ENCODE results near the gene PPP1R14C. TPM values are rescaled to one million over a fixed set of nuclear protein-coding genes. Genes with fewer than 3 reads are reported as not detected.

PPP1R14C gene
- polyA plus RNA-seq, 1 donor from 2014 or later: 14.0 TPM

DNA sequence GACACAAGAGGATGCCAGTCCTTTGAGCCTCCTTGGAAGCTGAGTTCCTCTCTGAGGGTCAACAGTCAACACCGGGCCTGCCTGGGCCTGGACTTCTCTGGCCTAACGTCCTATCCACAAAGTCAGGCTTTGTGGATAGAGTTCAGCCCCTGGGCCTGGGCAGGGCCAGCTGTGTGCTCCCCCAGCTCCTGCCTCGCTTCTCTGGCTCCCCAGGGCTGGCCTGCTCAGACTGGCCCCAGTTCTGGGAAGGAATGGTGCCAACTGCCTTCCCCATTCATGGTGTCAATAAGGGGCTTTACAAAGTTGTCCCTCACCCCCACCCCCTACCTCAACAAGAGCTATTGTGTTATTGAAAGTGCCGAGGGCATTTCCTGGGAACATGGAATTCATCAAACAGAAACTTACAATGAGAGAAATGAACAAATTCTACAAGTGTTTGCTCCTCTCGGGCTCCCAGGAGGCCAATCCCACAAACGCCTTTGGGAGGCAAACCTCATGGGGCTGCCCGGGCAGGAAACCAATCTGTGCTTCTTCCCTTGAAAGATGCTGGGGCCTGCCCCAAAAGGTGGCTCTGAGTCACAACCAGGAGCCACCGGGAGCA, 26.5 kb upstream of the PPP1R14C start:
- H3K9me2 ChIP-seq (ENCODE audit: insufficient read depth, low read length): no peaks in the 10 kb centered on the region
- H3K9me3 ChIP-seq (ENCODE audit: low read length): no peaks in the 10 kb centered on the region
- H3K27ac ChIP-seq (ENCODE audit: low read length): no peak overlapping the region
- H3K4me2 ChIP-seq (ENCODE audit: low read length): no peak overlapping the region
- H3K79me2 ChIP-seq (replicated peaks; ENCODE audit: insufficient read depth, low read length): no peaks in the 10 kb centered on the region
- H2AFZ ChIP-seq (ENCODE audit: low read depth, low read length): no peak overlapping the region
- no peaks in the 10 kb centered on the region for H3K36me3 ChIP-seq (ENCODE audit: insufficient read depth, low read length)
- TF ChIP-seq RAD21 (conservative IDR thresholded peaks at IDR 0.05) (no peak), POLR2AphosphoS5 (IDR thresholded peaks at IDR 0.05) (no peak)
- no peaks in the 10 kb centered on the region for H3F3A ChIP-seq (ENCODE audit: insufficient read depth, low read length, poor library complexity, severe bottlenecking)
- H3K4me3 ChIP-seq (ENCODE audit: low read length): no peak overlapping the region
- H4K20me1 ChIP-seq (ENCODE audit: insufficient read depth): no peaks in the 10 kb centered on the region
- H3K27me3 ChIP-seq (ENCODE audit: insufficient read depth, low read depth, low read length): no peaks in the 10 kb centered on the region
- H3K9ac ChIP-seq (ENCODE audit: low read length): no peak overlapping the region

DNA sequence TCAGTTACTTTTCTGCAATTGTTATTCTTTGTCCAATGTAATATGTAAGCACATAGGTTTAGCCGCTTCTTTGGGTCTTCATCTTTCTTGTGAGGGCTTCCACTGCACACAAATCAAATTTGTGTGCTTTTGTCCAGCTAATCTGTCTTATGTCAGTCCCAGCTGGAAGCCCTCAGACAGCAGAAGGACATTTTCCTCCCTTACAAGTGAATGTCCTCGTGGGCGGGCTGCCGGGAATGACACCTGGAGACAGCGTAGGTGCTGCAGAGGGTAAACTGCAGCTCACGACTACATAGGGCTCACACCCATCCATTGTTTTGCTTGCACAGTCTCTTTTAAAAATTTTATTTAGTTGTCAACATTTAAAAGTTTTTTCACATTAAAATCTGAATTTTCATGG, 24.6 kb upstream of the PPP1R14C start:
- TF ChIP-seq POLR2AphosphoS5 (IDR thresholded peaks at IDR 0.05) (no peak), EZH2 (IDR thresholded peaks at IDR 0.05; ENCODE audit: borderline replicate concordance, insufficient read depth, low read length, poor library complexity, severe bottlenecking) (no peak)
- no peaks in the 10 kb centered on the region for H4K20me1 ChIP-seq (ENCODE audit: insufficient read depth)
- H3K9ac ChIP-seq (ENCODE audit: low read length): no peak overlapping the region
- no peak overlapping the region for H3K27ac ChIP-seq (ENCODE audit: low read length)
- no peaks in the 10 kb centered on the region for H3K9me3 ChIP-seq (ENCODE audit: low read length)
- H3K79me2 ChIP-seq (replicated peaks; ENCODE audit: insufficient read depth, low read length): no peaks in the 10 kb centered on the region
- no peak overlapping the region for H3K4me2 ChIP-seq (ENCODE audit: low read length)
- H3K9me2 ChIP-seq (ENCODE audit: insufficient read depth, low read length): no peaks in the 10 kb centered on the region
- no peaks in the 10 kb centered on the region for H3K27me3 ChIP-seq (ENCODE audit: insufficient read depth, low read depth, low read length)
- H2AFZ ChIP-seq (ENCODE audit: low read depth, low read length): no peak overlapping the region
- no peaks in the 10 kb centered on the region for H3F3A ChIP-seq (ENCODE audit: insufficient read depth, low read length, poor library complexity, severe bottlenecking)
- no peak overlapping the region for H3K4me3 ChIP-seq (ENCODE audit: low read length)
- no peaks in the 10 kb centered on the region for H3K36me3 ChIP-seq (ENCODE audit: insufficient read depth, low read length)

DNA sequence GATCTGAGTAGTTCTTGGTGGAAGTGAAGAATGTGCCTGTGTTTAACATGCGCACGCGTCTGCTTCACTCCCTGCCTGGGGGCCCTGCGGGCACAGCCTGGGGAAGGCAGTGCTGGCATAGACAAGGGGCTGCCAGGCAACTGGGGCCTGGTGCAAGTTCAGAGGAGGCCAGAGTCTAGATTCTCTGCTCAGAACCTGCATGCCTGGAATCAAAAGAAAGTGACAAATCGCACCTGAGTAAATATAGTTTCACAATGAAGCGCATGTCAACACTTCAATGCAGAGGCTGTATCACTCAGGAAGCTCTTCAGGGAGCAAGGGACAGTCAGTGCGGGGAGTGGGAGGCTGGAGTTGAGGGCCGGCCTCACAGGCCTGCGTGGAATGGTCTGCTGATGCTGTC, 24.2 kb upstream of the PPP1R14C start:
- Histone ChIP-seq H3F3A (ENCODE audit: insufficient read depth, low read length, poor library complexity, severe bottlenecking) (no peaks in the 10 kb centered on the region), H3K27ac (ENCODE audit: low read length) (no peak overlapping the region), H3K79me2 (replicated peaks; ENCODE audit: insufficient read depth, low read length) (no peaks in the 10 kb centered on the region)

DNA sequence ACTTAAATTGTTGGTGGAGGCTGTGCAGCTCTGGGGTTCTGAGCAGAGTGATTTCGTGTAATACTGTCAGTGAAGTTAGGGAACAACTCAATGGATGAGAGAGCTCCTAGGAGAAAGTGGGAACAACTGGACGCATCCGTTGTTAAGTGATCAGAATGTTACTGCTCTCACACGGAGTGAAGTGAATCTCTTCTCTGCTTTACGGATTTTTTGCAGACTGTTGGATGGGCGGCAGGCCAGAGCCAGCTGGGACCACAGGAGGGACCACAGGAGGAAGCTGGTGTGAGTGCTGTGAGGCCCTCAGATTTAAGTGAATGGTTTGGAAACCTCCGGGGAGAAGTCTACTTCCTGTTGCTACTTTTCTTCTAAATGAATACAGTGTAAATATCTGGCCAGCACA, 23.7 kb upstream of the PPP1R14C start:
- H3K27ac ChIP-seq (ENCODE audit: low read length): no peak overlapping the region

More for the DNA sequence above, 24.2 kb upstream of the PPP1R14C start:
- Histone ChIP-seq H3K9ac (ENCODE audit: low read length) (no peak overlapping the region), H3K36me3 (ENCODE audit: insufficient read depth, low read length) (no peaks in the 10 kb centered on the region), H2AFZ (ENCODE audit: low read depth, low read length) (no peak overlapping the region), H3K9me2 (ENCODE audit: insufficient read depth, low read length) (no peaks in the 10 kb centered on the region), H3K27me3 (ENCODE audit: insufficient read depth, low read depth, low read length) (no peaks in the 10 kb centered on the region), H3K9me3 (ENCODE audit: low read length) (no peaks in the 10 kb centered on the region), H4K20me1 (ENCODE audit: insufficient read depth) (no peaks in the 10 kb centered on the region), H3K4me3 (ENCODE audit: low read length) (no peak overlapping the region), H3K4me2 (ENCODE audit: low read length) (no peak overlapping the region)
- TF ChIP-seq, protein P1, sequence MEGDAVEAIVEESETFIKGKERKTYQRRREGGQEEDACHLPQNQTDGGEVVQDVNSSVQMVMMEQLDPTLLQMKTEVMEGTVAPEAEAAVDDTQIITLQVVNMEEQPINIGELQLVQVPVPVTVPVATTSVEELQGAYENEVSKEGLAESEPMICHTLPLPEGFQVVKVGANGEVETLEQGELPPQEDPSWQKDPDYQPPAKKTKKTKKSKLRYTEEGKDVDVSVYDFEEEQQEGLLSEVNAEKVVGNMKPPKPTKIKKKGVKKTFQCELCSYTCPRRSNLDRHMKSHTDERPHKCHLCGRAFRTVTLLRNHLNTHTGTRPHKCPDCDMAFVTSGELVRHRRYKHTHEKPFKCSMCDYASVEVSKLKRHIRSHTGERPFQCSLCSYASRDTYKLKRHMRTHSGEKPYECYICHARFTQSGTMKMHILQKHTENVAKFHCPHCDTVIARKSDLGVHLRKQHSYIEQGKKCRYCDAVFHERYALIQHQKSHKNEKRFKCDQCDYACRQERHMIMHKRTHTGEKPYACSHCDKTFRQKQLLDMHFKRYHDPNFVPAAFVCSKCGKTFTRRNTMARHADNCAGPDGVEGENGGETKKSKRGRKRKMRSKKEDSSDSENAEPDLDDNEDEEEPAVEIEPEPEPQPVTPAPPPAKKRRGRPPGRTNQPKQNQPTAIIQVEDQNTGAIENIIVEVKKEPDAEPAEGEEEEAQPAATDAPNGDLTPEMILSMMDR (IDR thresholded peaks at IDR 0.05; ENCODE audit: poor library complexity, severe bottlenecking): no peak
- TF ChIP-seq POLR2AphosphoS5 (IDR thresholded peaks at IDR 0.05) (no peak), SMC3 (conservative IDR thresholded peaks at IDR 0.05; ENCODE audit: poor library complexity) (no peak), RAD21 (conservative IDR thresholded peaks at IDR 0.05) (no peak), EP300 (conservative IDR thresholded peaks at IDR 0.05; ENCODE audit: poor library complexity, severe bottlenecking) (no peak), TAF1 (IDR thresholded peaks at IDR 0.05; ENCODE audit: low read depth) (no peak)

More for the DNA sequence above, 23.7 kb upstream of the PPP1R14C start:
- Histone ChIP-seq H3K9me2 (ENCODE audit: insufficient read depth, low read length) (no peaks in the 10 kb centered on the region), H3F3A (ENCODE audit: insufficient read depth, low read length, poor library complexity, severe bottlenecking) (no peaks in the 10 kb centered on the region), H3K27me3 (ENCODE audit: insufficient read depth, low read depth, low read length) (no peaks in the 10 kb centered on the region), H4K20me1 (ENCODE audit: insufficient read depth) (no peaks in the 10 kb centered on the region), H2AFZ (ENCODE audit: low read depth, low read length) (no peak overlapping the region), H3K36me3 (ENCODE audit: insufficient read depth, low read length) (no peaks in the 10 kb centered on the region), H3K9me3 (ENCODE audit: low read length) (no peaks in the 10 kb centered on the region), H3K9ac (ENCODE audit: low read length) (no peak overlapping the region), H3K4me3 (ENCODE audit: low read length) (no peak overlapping the region), H3K79me2 (replicated peaks; ENCODE audit: insufficient read depth, low read length) (no peaks in the 10 kb centered on the region), H3K4me2 (ENCODE audit: low read length) (no peak overlapping the region)
- TF ChIP-seq SMC3 (conservative IDR thresholded peaks at IDR 0.05; ENCODE audit: poor library complexity) (no peak), EZH2 (IDR thresholded peaks at IDR 0.05; ENCODE audit: borderline replicate concordance, insufficient read depth, low read length, poor library complexity, severe bottlenecking) (no peak), POLR2AphosphoS5 (IDR thresholded peaks at IDR 0.05) (no peak), TAF1 (IDR thresholded peaks at IDR 0.05; ENCODE audit: low read depth) (no peak), EP300 (conservative IDR thresholded peaks at IDR 0.05; ENCODE audit: poor library complexity, severe bottlenecking) (no peak), RAD21 (conservative IDR thresholded peaks at IDR 0.05) (no peak)
- TF ChIP-seq, protein P1 (IDR thresholded peaks at IDR 0.05; ENCODE audit: poor library complexity, severe bottlenecking): no peak
- TF ChIP-seq, protein P2, sequence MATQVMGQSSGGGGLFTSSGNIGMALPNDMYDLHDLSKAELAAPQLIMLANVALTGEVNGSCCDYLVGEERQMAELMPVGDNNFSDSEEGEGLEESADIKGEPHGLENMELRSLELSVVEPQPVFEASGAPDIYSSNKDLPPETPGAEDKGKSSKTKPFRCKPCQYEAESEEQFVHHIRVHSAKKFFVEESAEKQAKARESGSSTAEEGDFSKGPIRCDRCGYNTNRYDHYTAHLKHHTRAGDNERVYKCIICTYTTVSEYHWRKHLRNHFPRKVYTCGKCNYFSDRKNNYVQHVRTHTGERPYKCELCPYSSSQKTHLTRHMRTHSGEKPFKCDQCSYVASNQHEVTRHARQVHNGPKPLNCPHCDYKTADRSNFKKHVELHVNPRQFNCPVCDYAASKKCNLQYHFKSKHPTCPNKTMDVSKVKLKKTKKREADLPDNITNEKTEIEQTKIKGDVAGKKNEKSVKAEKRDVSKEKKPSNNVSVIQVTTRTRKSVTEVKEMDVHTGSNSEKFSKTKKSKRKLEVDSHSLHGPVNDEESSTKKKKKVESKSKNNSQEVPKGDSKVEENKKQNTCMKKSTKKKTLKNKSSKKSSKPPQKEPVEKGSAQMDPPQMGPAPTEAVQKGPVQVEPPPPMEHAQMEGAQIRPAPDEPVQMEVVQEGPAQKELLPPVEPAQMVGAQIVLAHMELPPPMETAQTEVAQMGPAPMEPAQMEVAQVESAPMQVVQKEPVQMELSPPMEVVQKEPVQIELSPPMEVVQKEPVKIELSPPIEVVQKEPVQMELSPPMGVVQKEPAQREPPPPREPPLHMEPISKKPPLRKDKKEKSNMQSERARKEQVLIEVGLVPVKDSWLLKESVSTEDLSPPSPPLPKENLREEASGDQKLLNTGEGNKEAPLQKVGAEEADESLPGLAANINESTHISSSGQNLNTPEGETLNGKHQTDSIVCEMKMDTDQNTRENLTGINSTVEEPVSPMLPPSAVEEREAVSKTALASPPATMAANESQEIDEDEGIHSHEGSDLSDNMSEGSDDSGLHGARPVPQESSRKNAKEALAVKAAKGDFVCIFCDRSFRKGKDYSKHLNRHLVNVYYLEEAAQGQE (IDR thresholded peaks at IDR 0.05; ENCODE audit: borderline replicate concordance): no peak

Data from neural cell (in vitro differentiated cells).